CD8-positive, alpha-beta memory T cell (primary cell): Measurements from ENCODE around the gene ICOSLG. TPM values are rescaled to one million over a fixed set of nuclear protein-coding genes. Genes with fewer than 3 reads are reported as not detected.
"Not testable (repeated sequence)": the region's sequence is repeated elsewhere in the genome, so short reads cannot be mapped to it uniquely, and the experiment has no call there.

Experiments used
- CTCF ChIA-PET: fragments of 350-600 bp; sonication (Branson Sonifier 250); formaldehyde crosslinking; loops from one replicate; lab custom pipeline; 2021; ENCODE audit warnings: antibody characterized with exemption; lab: Charles Lee
- POLR2A ChIA-PET: fragments of 350-600 bp; sonication (Branson Sonifier 250); formaldehyde crosslinking; loops from one replicate; lab custom pipeline; 2021; ENCODE audit warnings: antibody characterized with exemption; lab: Charles Lee
- DNase-seq, 5 donors: peaks; one replicate each; pipeline versions ENCODE4 v3.0.0 to v3.0.0-alpha.2; 2020 to 2022; ENCODE audit warnings: mixed read lengths in 1 of 5
- H3K27ac ChIP-seq: one replicate; pipeline ENCODE4 v1.7.0; 2013; ENCODE audit warnings: low read depth, mild to moderate bottlenecking, low read length, moderate library complexity
- H3K27me3 ChIP-seq: 2 replicates; pipeline ENCODE4 v1.7.0; 2013; ENCODE audit warnings: low read length, mild to moderate bottlenecking; ENCODE audit not compliant: insufficient read depth, poor library complexity, severe bottlenecking
- H3K36me3 ChIP-seq: 2 replicates; pipeline ENCODE4 v1.7.0; 2013; ENCODE audit warnings: mild to moderate bottlenecking, low read length, moderate library complexity; ENCODE audit not compliant: insufficient read depth
- H3K4me1 ChIP-seq: 2 replicates; pipeline ENCODE4 v1.7.0; 2013; ENCODE audit warnings: mild to moderate bottlenecking, low read length, moderate library complexity; ENCODE audit not compliant: insufficient read depth
- H3K4me3 ChIP-seq: 2 replicates; pipeline ENCODE4 v1.7.0; 2013; ENCODE audit warnings: mild to moderate bottlenecking, low read length
- H3K9me3 ChIP-seq: 2 replicates; pipeline ENCODE4 v1.7.0; 2013; ENCODE audit warnings: mild to moderate bottlenecking, low read length
- H3K27ac Mint-ChIP-seq, 8 donors: one replicate each; pipeline ENCODE4 v1.8.0; 2020 to 2021; ENCODE audit warnings: mixed read lengths in 8 of 8, mild to moderate bottlenecking in 6 of 8, inconsistent platforms in 3 of 8, moderate library complexity in 3 of 8
- H3K27me3 Mint-ChIP-seq, 2 donors: one replicate each; pipeline ENCODE4 v1.8.0; 2020 to 2021; ENCODE audit warnings: mixed read lengths in 2 of 2, mild to moderate bottlenecking in 1 of 2, moderate library complexity in 1 of 2
- H3K36me3 Mint-ChIP-seq, 3 donors: one replicate each; pipeline ENCODE4 v1.8.0; 2020 to 2021; ENCODE audit warnings: mixed read lengths in 3 of 3, inconsistent platforms in 1 of 3, mild to moderate bottlenecking in 1 of 3
- H3K4me1 Mint-ChIP-seq, 3 donors: one replicate each; pipeline ENCODE4 v1.8.0; 2020 to 2021; ENCODE audit warnings: mixed read lengths in 3 of 3, inconsistent platforms in 1 of 3, mild to moderate bottlenecking in 1 of 3
- H3K4me3 Mint-ChIP-seq, 7 donors: one replicate each; pipeline ENCODE4 v1.8.0; 2020 to 2021; ENCODE audit warnings: mixed read lengths in 7 of 7, mild to moderate bottlenecking in 6 of 7, moderate library complexity in 4 of 7, inconsistent platforms in 2 of 7
- H3K9me3 Mint-ChIP-seq, 5 donors: one replicate each; pipeline ENCODE4 v1.8.0; 2020 to 2022; ENCODE audit warnings: mixed read lengths in 5 of 5, mild to moderate bottlenecking in 3 of 5, moderate library complexity in 2 of 5, inconsistent platforms in 1 of 5
- polyA plus RNA-seq: library from polyadenylated mRNA; unstranded; fragments of 300-500 nt; fragmentation: Illumina TruSeq; gene quantifications from one replicate; pipeline ENCODE4 v1.2.3, GENCODE V29; 2021
- total RNA-seq, 2 experiments: library from RNA; stranded (reverse); gene quantifications; one replicate each; pipeline ENCODE4 v1.2.3, GENCODE V29; 2021

Gene ICOSLG
- total and polyA plus RNA-seq, 3 experiments from 2014 or later, result 1.3 to 2.3 (median 1.6) TPM

DNA sequence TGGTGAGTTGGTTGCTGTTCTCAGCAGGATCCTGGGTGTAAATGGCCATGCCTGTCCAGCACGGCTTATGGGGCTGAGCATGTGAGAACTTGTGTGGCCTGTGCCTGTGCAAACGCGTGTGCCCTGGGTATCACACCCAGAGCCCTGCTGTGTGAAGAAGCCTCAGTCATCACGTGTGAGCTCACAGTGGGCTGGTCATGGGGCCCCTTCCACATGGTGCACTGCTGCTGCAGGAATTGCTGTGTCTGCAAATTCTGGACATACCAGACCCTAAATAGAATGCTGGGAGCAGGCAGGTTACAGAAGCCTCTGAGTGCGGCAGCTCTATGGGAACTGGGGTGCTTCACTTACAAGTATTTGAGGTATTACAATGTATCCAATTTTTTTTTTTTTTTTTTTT, 17.4 kb downstream of the ICOSLG start:
- H3K27ac Mint-ChIP-seq, H3K27ac ChIP-seq, POLR2A ChIA-PET, CTCF ChIA-PET, H3K4me3 ChIP-seq, H3K36me3 ChIP-seq, H3K4me1 Mint-ChIP-seq, DNase-seq, H3K4me1 ChIP-seq, H3K27me3 Mint-ChIP-seq, H3K9me3 Mint-ChIP-seq, H3K4me3 Mint-ChIP-seq, H3K9me3 ChIP-seq, H3K36me3 Mint-ChIP-seq, H3K27me3 ChIP-seq: not testable (repeated sequence)

DNA sequence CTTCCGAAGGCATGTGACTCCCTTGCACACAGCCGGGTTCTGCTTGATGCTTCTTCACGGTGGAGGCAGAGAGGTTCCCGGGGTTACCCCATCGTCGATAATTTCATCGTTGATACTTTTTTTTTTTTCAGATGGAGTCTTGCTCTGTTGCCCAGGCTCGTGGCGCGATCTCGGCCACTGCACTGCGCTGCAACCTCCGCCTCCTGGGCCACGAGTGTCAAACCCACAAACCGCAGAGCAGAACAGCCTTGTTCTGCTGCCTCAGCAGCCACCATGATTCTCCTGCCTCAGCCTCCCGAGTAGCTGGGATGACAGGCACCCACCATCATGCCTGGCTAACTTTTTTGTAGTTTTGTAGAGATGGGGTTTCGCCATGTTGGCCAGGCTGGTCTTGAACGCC, 20.1 kb downstream of the ICOSLG start:
- POLR2A ChIA-PET, H3K27ac Mint-ChIP-seq, H3K9me3 Mint-ChIP-seq, H3K36me3 ChIP-seq, H3K27me3 ChIP-seq, H3K27ac ChIP-seq, H3K4me3 Mint-ChIP-seq, H3K4me1 Mint-ChIP-seq, H3K4me1 ChIP-seq, H3K9me3 ChIP-seq, H3K27me3 Mint-ChIP-seq, H3K4me3 ChIP-seq, CTCF ChIA-PET, H3K36me3 Mint-ChIP-seq, DNase-seq: not testable (repeated sequence)

DNA sequence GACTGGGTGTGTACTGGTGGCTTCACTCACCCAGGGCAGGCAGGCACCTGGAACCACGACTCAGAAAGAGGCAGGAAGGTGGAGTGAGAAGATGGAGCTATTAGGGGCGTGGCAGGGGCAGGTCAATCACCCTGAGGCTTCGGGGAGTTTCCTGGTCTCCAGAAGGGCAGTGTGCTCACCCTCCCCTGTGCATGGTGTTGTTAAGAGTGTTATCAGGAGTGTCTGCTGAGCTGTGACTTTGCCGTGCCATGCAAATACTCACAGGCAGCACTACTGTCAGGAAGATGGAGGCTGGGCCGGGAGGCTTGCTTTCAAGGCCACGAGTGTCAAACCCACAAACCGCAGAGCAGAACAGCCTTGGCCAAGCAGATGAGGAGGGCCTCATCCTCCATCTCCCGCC, 22.3 kb downstream of the ICOSLG start:
- H3K27ac ChIP-seq, H3K4me1 ChIP-seq, CTCF ChIA-PET, H3K4me3 Mint-ChIP-seq, H3K27me3 Mint-ChIP-seq, DNase-seq, H3K9me3 Mint-ChIP-seq, H3K27ac Mint-ChIP-seq, H3K36me3 Mint-ChIP-seq, H3K4me1 Mint-ChIP-seq, H3K9me3 ChIP-seq, H3K36me3 ChIP-seq, POLR2A ChIA-PET, H3K4me3 ChIP-seq, H3K27me3 ChIP-seq: not testable (repeated sequence)

DNA sequence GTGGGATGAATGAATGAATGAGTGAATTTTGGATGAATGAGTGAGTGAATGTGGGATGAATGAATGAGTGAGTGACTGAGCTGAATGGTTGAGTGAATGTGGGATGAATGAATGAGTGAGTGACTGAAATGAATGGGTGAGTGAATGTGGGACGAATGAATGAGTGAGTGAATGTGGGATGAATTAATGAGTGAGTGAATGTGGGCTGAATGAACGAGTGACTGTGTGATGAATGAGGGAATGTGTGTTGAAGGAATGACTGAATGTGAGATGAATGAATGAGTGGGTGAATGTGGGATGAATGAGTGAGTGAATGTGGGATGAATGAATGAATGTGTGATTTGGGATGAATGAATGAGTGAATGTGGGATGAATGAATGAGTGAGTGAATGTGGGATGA, 28.8 kb downstream of the ICOSLG start:
- H3K27me3 ChIP-seq, H3K4me1 Mint-ChIP-seq, H3K36me3 ChIP-seq, H3K4me3 Mint-ChIP-seq, H3K36me3 Mint-ChIP-seq, H3K27ac Mint-ChIP-seq, DNase-seq, H3K4me1 ChIP-seq, H3K27me3 Mint-ChIP-seq, CTCF ChIA-PET, POLR2A ChIA-PET, H3K9me3 Mint-ChIP-seq, H3K9me3 ChIP-seq, H3K4me3 ChIP-seq, H3K27ac ChIP-seq: not testable (repeated sequence)

DNA sequence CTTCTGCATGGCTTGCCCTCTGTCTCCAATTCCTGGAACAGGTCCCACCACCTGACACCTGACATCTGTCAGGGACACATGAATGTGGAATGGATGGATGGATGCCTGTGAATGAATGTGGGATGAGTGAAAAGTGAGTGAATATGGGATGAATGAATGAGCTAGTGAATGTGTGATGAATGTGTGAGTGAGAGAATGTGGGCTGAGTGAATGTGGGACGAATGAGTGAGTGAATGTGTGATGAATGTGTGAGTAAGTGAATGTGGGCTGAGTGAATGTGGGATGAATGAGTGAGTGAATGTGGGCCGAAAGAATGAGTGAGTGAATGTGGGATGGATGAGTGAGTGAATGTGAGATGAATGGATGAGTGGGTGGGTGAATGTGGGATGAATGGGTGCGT, 29.2 kb downstream of the ICOSLG start:
- H3K4me1 ChIP-seq, H3K9me3 Mint-ChIP-seq, H3K4me1 Mint-ChIP-seq, H3K27me3 ChIP-seq, H3K27ac Mint-ChIP-seq, DNase-seq, H3K36me3 ChIP-seq, POLR2A ChIA-PET, H3K36me3 Mint-ChIP-seq, H3K4me3 ChIP-seq, H3K9me3 ChIP-seq, H3K4me3 Mint-ChIP-seq, H3K27ac ChIP-seq, H3K27me3 Mint-ChIP-seq, CTCF ChIA-PET: not testable (repeated sequence)

DNA sequence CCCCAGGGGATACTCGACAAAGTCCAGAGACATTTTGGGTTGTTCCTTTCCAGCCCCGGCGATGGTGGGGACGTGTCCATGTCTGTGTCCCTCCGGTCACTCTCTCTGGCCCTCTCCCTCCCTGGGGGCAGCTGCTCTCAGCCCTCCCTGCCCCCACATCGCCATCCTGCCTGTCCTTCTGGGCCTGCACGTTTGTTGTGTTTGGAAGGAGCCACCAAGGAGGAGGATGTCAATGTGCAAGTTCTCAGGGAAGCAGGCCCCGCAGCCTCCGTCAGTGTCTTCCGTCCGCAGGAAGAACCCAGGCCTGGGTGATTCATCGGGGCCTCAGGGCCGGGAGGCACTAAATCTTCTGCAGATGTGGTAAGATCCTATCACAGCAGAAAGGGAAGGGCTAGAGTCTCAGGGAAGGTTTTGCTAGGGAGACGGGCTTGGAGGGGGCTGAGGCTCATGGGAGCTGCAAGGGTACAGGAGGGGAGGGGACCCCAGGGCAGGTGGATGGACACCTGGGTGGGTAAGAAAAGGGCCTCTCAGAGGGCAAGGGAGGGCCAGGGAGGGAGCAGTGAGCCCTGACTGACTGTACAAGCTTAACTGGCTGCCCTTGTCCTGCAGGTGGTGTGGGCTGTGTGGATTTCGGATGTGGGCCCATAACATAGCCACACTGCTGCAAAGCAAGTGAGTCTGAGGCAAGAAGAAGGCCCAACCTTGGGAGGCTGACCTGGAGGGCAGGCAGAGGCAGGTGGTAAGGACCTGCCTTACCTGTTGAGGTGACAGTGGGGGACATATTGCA, 32.7 kb downstream of the ICOSLG start:
- DNase-seq, H3K9me3 Mint-ChIP-seq, H3K27ac Mint-ChIP-seq, H3K9me3 ChIP-seq, H3K4me1 Mint-ChIP-seq, H3K4me1 ChIP-seq, CTCF ChIA-PET, H3K36me3 Mint-ChIP-seq, H3K4me3 Mint-ChIP-seq, H3K27me3 ChIP-seq, H3K27ac ChIP-seq, H3K4me3 ChIP-seq, H3K36me3 ChIP-seq, POLR2A ChIA-PET, H3K27me3 Mint-ChIP-seq: not testable (repeated sequence)

DNA sequence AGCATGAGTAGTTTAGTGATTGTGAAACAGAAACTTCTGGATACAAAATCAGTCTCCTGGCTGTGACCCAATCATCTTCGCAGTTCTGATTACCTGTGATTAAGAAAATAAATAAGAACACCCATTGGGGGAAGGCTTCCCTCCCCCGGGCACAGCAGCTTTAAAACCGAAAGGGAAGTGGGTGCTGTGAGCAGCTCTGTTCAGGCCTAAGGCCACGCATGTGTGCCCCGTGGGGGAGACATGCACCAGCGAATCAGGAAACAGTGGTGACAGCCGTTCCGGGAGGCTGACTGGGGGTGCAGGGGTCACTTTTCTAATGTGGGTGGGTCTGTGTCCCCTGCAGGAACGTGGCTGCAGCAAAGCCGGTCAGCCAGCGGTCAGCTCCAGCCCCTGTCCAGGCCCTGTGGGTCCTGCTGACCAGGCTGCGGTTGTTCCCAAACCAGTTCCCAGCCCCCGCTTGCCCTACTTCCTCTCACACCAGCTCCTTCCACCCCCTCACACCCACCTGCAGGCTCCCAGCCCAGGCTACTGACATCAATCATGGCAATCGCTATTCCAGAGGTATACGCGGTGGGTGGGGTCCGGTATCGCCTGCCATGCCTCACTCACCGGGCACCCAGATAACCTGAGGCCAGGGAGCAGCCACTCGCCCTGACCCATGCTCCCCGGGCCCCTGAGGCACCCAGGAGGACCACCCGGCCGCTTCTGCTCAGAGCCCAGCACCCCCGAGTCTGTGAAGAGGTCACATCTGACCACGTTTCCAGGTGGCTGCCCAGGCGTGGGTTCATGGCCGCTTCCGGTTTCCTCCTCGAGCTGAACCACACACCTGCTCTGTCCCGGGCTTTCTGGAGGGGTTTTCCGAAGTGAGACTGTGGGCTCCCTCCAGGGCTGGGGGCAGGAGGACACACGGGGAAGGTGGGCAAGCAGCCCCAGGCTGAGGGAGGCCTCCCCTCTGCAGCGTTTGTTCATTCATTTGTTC, 33.8 kb downstream of the ICOSLG start:
- H3K27me3 Mint-ChIP-seq, H3K27ac ChIP-seq, H3K27ac Mint-ChIP-seq, H3K9me3 Mint-ChIP-seq, CTCF ChIA-PET, H3K4me1 Mint-ChIP-seq, H3K36me3 ChIP-seq, POLR2A ChIA-PET, H3K4me1 ChIP-seq, H3K4me3 Mint-ChIP-seq, DNase-seq, H3K4me3 ChIP-seq, H3K36me3 Mint-ChIP-seq, H3K9me3 ChIP-seq, H3K27me3 ChIP-seq: not testable (repeated sequence)

DNA sequence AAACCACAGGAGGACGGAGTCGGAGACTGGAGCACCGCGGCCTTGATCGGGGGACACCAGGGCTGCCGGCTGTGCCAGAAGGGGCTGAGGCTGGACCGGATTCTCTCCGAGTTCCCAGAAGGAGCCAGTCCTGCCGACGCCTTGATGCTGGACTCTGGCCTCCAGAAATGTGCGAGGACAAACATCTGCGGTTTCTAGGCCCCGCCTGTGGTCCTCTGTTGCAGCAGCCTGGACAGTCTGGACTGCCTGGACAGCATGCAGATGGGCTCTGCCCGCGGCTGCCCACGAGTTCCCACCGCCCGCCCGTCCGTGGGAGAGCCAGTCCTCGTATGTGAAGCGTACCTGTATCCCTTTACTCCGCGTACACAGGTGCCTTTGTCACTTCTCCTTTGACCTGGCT, 34.6 kb downstream of the ICOSLG start:
- H3K4me1 ChIP-seq, H3K27ac Mint-ChIP-seq, H3K4me3 Mint-ChIP-seq, H3K9me3 ChIP-seq, H3K9me3 Mint-ChIP-seq, CTCF ChIA-PET, H3K27ac ChIP-seq, H3K36me3 ChIP-seq, H3K4me3 ChIP-seq, DNase-seq, H3K36me3 Mint-ChIP-seq, H3K27me3 Mint-ChIP-seq, POLR2A ChIA-PET, H3K27me3 ChIP-seq, H3K4me1 Mint-ChIP-seq: not testable (repeated sequence)
